Keratinocyte (primary cell): ENCODE results near the gene CNPY1. TPM values are rescaled to one million over a fixed set of nuclear protein-coding genes. Genes with fewer than 3 reads are reported as not detected.

ENCODE experiments used
- DNase-seq: peaks from one replicate; pipeline ENCODE4 v3.0.0-alpha.2; 2011; ENCODE audit warnings: low read depth, missing footprints, low spot score
- FAIRE-seq: peaks from 2 replicates; lab custom pipeline; 2011; peaks lifted over from hg19 to GRCh38; lab: Jason Lieb, UNC
- H2AFZ ChIP-seq: 2 replicates; pipeline ENCODE4 v1.6.0; 2012; ENCODE audit warnings: low read length, control low read depth, inconsistent platforms; ENCODE audit not compliant: control insufficient read depth
- H3K27ac ChIP-seq: 2 replicates; pipeline ENCODE4 v1.5.1; 2011; ENCODE audit warnings: low read length; ENCODE audit not compliant: control insufficient read depth, insufficient read depth
- H3K27me3 ChIP-seq: 3 replicates; pipeline ENCODE4 v1.6.0; 2011; ENCODE audit warnings: low read length; ENCODE audit not compliant: control insufficient read depth, insufficient read depth; ENCODE audit errors: extremely low read depth
- H3K36me3 ChIP-seq, 2 experiments: 2 replicates in 1 of 2; 3 replicates in 1 of 2; pipeline ENCODE4 v1.5.1; 2011; ENCODE audit warnings: low read length in 2 of 2, mild to moderate bottlenecking in 1 of 2; ENCODE audit not compliant: control insufficient read depth in 2 of 2, insufficient read depth in 2 of 2; ENCODE audit errors: extremely low read depth in 1 of 2
- H3K4me1 ChIP-seq: 3 replicates; pipeline ENCODE4 v1.5.1; 2011; ENCODE audit warnings: low read length; ENCODE audit not compliant: control insufficient read depth, insufficient read depth; ENCODE audit errors: extremely low read depth
- H3K4me2 ChIP-seq: 3 replicates; pipeline ENCODE4 v1.6.0; 2011; ENCODE audit warnings: low read depth, low read length; ENCODE audit not compliant: control insufficient read depth, insufficient read depth; ENCODE audit errors: extremely low read depth
- H3K4me3 ChIP-seq, 3 experiments: fragments of 200-600 bp in 1 of 3; sonication (generic) in 1 of 3; 2 replicates in 2 of 3; 3 replicates in 1 of 3; pipeline ENCODE4 v1.5.1; 2011 to 2016; ENCODE audit warnings: low read length in 3 of 3, mild to moderate bottlenecking in 3 of 3, control low read depth in 2 of 3, inconsistent platforms in 1 of 3, low read depth in 1 of 3, mixed read lengths in 1 of 3, mixed run types in 1 of 3, moderate library complexity in 1 of 3; ENCODE audit not compliant: control insufficient read depth in 2 of 3, insufficient read depth in 2 of 3; ENCODE audit errors: extremely low read depth in 1 of 3
- H3K79me2 ChIP-seq: 2 replicates; pipeline ENCODE4 v1.6.0; 2012; ENCODE audit warnings: low read length; ENCODE audit not compliant: control insufficient read depth, insufficient read depth
- H3K9ac ChIP-seq: 3 replicates; pipeline ENCODE4 v1.6.0; 2011; ENCODE audit warnings: low read length; ENCODE audit not compliant: control insufficient read depth, insufficient read depth; ENCODE audit errors: extremely low read depth
- H3K9me1 ChIP-seq: 3 replicates; pipeline ENCODE4 v1.6.0; 2011; ENCODE audit warnings: low read length; ENCODE audit not compliant: control insufficient read depth, insufficient read depth; ENCODE audit errors: extremely low read depth
- H3K9me3 ChIP-seq: 2 replicates; pipeline ENCODE4 v1.5.1; 2012; ENCODE audit warnings: low read depth, low read length; ENCODE audit not compliant: control insufficient read depth
- H4K20me1 ChIP-seq: 3 replicates; pipeline ENCODE4 v1.6.0; 2011; ENCODE audit warnings: low read length; ENCODE audit not compliant: control insufficient read depth, insufficient read depth; ENCODE audit errors: extremely low read depth
- CTCF ChIP-seq, 3 experiments: IDR thresholded peaks in 1 of 3; conservative IDR thresholded peaks in 1 of 3; optimal IDR thresholded peaks in 1 of 3; 2 replicates in 2 of 3; 3 replicates in 1 of 3; pipeline versions ENCODE3 to v1.5.1; 2011; ENCODE audit warnings: low read length in 3 of 3, mild to moderate bottlenecking in 3 of 3, moderate library complexity in 2 of 3, control low read depth in 1 of 3, inconsistent platforms in 1 of 3; ENCODE audit not compliant: insufficient read depth in 2 of 3; ENCODE audit errors: extremely low read depth in 1 of 3
- EZH2 ChIP-seq: IDR thresholded peaks from one replicate; pipeline ENCODE4 v1.6.1; 2012; ENCODE audit warnings: inconsistent platforms, mild to moderate bottlenecking, low read length, moderate library complexity
- dilution Hi-C: fragments of 300-500 bp; cut with MboI; formaldehyde crosslinking; loops from one replicate; pipeline ENCODE4 v1.7.0; 2020; ENCODE audit warnings: low sequenced_read_pairs; ENCODE audit not compliant: extremely low pct_ligation_motif_present
- polyA plus RNA-seq, 5 experiments: library from polyadenylated mRNA; depleted of rRNA in 3 of 5; stranded (reverse) in 3 of 5; stranded (forward) in 1 of 5; unstranded in 1 of 5; fragments of >200 nt; gene quantifications; 1 replicate in 1 of 5; 2 replicates in 3 of 5; 3 replicates in 1 of 5; pipeline versions ENCODE4 v1.2.1 to v1.2.3, GENCODE V29; 2011 to 2012; ENCODE audit warnings: missing spikeins in 2 of 5, low read depth in 1 of 5, low replicate concordance in 1 of 5

The CNPY1 gene
- polyA plus RNA-seq, 1 donor (not counting 4 experiments of a cell fraction or from before 2014, with no cell fraction given): not detected

DNA sequence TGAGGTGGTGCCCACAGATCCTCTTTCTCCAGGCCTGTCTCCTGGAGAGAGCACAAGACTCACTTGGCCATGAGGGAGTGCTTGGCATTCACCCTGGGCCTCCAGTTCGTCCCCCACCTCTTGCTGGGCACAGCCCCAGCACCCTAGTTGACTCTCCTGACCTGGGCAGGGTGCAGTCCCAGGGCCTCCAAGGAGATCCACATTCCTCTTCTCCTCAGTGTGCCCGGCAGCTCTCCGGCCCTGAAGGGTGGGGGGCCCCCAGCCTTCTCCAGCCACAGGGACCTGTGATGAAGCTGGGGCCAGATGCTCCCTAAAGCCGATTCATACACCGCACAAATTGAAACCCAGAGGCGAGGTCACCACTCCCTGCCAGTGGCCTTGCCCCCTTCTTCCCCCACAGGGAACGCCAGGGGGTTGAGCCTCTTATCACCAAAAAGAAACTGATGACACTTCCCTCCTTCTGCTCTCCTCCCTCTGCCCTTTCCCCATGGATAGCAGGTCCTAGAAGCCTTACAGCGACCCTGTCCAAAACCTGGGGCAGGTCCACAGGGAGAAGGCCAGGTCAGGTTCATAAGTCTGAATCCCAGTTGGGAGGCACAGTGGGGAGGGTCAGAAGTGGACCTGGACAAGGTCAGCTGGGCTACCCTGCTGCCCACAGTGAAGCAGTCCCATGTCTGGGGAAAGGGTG lies 85.3 kb downstream of the CNPY1 start:
- no peak for DNase-seq
- Histone ChIP-seq H3K9me3 (no peaks in the 10 kb centered on the region), H3K79me2 (no peaks in the 10 kb centered on the region), H4K20me1 (peaks cover 2% of the 10 kb centered on the region), H3K9ac (no peak overlapping the region), H3K27ac (no peak overlapping the region), H3K27me3 (peaks cover 97% of the 10 kb centered on the region), H2AFZ (no peak overlapping the region), H3K36me3 (no peaks in the 10 kb centered on the region), H3K4me2 (no peak overlapping the region), H3K4me1 (no peaks in the 10 kb centered on the region), H3K9me1 (no peaks in the 10 kb centered on the region), H3K4me3 (no peak overlapping the region)
- TF ChIP-seq CTCF (optimal IDR thresholded peaks at IDR 0.05 in 1 of 3, IDR thresholded peaks at IDR 0.05 in 1 of 3, conservative IDR thresholded peaks at IDR 0.05 in 1 of 3; ENCODE audit: extremely low read depth in 1 of 3, insufficient read depth in 2 of 3, low read length in 3 of 3) (no peak), EZH2 (no peak)
- no peak for FAIRE-seq
- dilution Hi-C loops: no loop called here

GRCh38 chr7:155459700-155460461 lies 86.5 kb downstream of the CNPY1 start:
- Histone ChIP-seq H3K4me1 (no peaks in the 10 kb centered on the region), H3K27ac (no peak overlapping the region), H3K27me3 (peaks cover 97% of the 10 kb centered on the region), H3K79me2 (no peaks in the 10 kb centered on the region), H3K9ac (no peak overlapping the region), H3K9me3 (no peaks in the 10 kb centered on the region), H3K4me2 (no peak overlapping the region), H4K20me1 (peaks cover 4% of the 10 kb centered on the region), H3K36me3 (no peaks in the 10 kb centered on the region), H2AFZ (no peak overlapping the region), H3K9me1 (no peaks in the 10 kb centered on the region), H3K4me3 (no peak overlapping the region)
- TF ChIP-seq EZH2 (no peak), CTCF (optimal IDR thresholded peaks at IDR 0.05 in 1 of 3, IDR thresholded peaks at IDR 0.05 in 1 of 3, conservative IDR thresholded peaks at IDR 0.05 in 1 of 3; ENCODE audit: extremely low read depth in 1 of 3, insufficient read depth in 2 of 3, low read length in 3 of 3) (no peak)
- dilution Hi-C loops: no loop called here
- FAIRE-seq (no peak), DNase-seq (no peak)
